ENCODE results near the gene PLAC9.

Gene PLAC9

GRCh38 chr10:80161321-80162083 lies 29.0 kb downstream of the PLAC9 start:
- DNase-seq: no peak

DNA sequence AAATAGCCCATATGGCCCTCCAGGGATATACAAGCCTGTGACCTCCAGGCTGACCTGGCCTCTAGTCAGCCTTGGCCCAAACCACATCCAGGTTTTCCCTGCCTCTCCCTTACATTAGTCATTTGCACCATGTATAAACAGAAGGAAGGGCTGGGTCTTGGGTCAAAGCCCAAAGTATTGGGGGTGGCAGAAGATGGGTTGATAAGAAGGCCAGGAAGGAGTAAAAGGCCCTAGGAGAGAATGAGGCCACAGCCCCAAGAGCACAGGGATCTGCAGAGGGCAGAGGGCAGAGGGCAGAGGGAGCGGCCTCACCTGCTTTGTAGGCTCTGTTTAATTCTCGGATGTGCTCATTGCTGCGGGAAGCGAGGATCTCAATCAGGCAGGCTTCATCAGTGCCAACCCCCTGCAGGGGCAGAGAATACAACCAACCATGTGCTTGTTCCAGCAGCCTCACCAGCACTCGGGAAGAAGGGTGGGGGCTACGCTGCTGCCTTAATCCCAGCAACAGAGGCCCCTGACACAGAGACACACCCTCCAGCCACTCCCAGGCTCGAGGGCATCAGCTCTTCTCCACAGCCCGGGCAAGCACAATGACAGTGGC lies 31.3 kb downstream of the PLAC9 start:
- DNase-seq: no peak

DNA sequence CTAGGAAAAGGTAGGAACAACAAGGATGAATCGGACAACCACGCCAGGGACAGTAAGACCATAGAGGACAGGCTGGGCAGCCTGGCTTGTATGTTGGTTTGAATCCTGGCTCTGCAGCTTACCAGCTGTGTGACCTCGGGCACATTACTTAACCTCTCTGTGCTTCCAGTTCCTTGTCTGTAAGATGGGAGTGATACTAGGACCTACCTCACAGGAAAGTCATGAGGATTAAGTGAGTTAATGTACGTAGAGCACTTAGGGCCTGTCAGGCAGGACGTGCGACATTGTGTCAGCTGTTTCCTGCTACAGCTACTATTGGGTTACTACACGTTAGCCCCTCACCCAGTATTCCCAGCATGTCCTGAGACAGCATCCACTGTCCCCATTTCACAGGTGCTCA lies 32.1 kb downstream of the PLAC9 start:
- no peak for DNase-seq

DNA sequence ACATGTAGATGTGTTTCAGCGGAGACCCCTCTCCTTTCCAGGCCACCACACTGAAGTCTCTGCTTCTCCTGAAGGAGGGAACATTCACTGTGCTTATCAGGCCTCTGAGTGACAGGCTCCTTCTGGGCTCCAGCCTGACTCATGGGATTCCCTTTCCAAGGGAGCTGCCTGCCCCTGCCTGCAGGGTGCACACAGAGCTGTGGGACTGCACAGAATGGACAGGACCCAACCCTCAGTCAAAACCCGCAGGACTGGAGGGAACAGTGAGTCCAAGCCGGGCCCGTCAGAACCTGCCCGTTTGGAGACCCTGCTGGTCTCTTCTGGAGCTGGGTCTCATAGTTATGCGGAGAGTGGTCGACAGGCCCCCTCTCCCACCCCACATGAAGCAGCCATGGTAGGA lies 32.6 kb downstream of the PLAC9 start:
- no peak for DNase-seq

DNA sequence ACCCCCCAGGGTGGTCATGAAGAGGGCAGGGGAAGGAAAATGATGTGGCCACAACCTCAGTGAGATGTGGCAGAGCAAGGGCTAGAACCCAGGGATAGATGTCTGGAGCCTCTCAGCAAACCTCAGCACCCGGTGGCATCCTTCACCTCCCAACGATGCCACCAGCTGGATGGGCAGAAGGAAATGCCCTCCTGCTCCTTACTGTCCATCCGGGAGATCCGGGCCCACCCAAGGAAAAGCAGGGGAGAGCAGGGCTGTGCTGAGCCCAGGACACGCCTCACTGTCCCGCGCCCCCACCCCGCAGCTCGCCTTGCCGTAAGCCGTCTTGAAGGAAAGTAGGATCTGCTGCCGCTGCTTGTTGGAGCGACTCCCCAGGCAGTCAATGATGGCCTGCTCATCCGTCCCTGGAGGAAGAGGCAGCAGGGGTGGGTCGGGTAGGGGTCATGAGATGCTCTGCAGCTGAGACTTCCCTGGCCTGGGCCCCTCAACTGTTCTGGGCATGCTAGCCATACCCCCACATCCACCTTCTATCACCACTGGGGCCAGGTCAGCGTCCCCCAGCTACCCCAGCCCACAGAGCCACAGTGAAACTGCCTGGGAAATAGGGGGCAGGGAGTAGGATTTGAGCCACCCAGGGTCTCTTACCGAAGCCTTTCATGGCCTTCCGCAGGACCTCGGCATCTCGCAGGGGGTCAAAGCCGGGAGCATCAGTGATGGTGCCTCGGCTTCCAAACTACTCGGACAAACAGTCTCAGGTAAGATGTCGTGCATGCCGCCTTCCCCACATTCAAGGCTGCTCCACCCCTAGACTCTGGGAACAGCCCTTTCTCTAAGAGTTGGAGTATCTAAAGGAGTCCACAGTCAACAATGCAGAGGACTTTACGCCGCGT lies 34.3 kb downstream of the PLAC9 start:
- DNase-seq: no peak

DNA sequence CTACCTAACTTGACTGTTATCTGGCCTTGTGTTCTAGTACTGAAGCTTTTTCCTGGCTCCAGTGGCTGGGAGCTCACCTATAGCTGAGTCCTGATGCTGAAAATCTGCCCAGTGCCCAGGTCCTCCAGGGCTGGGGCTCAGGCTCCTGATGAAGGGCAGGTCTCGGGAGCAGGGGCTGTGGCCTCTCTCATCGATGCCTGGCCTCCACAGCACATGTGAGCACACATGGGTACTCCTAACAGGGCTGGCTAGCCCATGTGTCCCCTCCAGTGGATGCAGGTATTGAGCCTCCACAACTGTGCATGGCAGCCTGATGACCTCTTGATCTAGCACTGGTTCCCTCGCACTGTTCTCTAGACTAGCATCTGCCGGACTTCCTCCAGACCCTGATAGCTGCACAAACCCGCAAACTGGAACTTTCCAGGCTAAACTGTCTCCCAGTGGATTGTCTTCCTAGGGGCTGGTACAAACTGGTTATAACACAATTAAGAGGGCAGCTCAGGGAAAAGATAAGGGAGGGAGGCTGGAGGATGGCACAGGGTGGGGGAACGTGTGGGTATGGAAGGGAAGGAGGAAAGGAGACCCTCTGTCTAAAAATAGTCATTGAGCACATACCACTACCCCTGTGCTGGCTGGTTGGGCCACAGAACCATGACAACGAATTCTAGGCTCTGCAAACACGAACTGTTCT lies 35.1 kb downstream of the PLAC9 start:
- DNase-seq: no peak

- no peak for DNase-seq
These were observed 35.6 kb downstream of the PLAC9 start for GRCh38 chr10:80168162-80168511.

DNA sequence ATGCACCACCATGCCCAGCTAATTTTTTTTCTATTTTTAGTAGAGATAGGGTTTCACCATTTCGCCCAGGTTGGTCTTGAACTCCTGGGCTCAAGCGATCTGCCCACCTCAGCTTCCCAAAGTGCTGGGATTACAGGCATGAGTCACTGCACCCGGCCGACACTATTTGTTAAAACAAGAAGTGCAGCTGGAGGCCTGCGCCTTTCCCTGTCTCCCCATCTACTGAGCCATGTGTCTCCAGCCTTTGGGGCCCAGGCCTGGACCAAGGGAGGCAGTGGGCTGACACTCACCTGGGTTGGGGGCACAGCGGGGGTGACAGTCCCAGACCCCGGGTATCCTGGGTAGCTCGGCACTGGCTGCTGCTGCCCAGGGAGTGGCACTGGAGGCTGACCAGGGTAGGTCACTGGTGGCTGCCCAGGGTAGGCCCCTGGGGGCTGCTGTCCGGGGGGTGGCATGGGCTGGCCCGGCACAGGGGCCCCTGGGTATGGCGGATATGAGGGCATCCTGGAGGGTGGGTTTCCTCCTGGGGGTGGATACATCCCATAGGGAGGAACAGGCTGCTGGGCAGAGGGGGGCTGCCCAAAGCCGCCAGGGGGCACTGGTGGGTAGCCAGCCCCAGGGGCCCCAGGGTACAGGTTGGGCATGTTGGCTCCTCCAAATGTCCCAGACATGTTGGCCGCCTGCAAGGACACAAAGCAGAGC lies 36.3 kb downstream of the PLAC9 start:
- no peak for DNase-seq

GRCh38 chr10:80170026-80170425 lies 37.5 kb downstream of the PLAC9 start:
- DNase-seq: no peak

DNA sequence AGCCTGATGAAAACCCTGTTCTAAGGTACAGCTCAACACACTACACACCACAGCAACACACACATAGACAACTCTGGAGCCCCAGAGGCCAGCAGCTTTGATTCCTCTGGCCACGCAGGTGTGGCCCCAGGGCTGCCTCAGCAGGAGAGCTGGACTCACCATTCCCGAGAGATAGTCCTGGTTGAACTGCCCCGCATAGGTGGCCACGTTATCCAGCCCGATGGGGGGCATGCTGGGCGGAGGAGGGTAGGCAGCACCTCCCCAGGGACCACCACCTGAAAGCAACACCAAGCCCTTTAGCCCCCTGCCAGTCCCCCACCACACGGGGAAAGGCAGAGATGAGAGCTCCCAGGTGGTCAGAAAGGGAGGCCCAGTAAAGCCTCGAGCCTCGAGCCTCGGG lies 38.1 kb downstream of the PLAC9 start:
- no peak for DNase-seq

- DNase-seq: no peak
These were observed 38.7 kb downstream of the PLAC9 start for GRCh38 chr10:80171248-80171660.

DNA sequence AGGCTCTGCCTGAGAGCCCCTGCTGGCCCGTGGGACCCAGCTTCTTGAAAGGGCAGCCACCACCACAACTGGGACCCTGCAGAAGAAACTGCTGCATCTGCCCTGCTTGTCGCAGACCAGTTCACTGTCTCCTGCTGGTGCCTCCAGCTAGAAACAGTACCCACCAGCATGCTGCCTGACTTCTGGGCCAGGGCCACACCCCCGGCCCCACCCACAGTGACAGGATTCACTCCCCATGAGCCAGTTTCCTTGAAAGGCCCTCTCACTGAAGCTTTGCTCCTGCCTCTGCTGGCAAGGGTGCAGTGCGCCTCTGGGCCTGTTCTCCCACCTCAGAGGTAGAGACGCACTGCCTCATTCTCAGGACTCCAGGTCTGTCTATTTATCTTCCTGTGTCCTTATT lies 40.4 kb downstream of the PLAC9 start:
- no peak for DNase-seq

DNA sequence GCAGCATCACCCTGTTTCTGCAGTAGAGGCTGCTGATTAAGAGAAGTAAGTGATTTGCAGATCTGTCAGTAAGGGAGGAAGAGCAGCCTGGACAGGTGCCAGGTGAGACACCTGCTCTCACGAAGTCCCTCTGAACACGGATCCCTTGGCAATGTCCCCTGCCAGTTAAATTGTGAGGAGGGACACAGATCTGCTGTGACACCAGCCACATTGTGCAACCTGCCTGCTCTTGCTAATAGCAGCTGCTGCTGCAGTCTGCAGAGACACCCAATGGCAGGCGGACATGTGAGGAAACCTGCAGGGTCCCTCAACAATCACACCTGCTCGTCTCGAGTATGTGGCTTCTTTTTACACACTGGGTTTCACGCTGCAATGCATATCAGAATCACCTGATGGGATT lies 40.9 kb downstream of the PLAC9 start:
- DNase-seq: no peak

DNA sequence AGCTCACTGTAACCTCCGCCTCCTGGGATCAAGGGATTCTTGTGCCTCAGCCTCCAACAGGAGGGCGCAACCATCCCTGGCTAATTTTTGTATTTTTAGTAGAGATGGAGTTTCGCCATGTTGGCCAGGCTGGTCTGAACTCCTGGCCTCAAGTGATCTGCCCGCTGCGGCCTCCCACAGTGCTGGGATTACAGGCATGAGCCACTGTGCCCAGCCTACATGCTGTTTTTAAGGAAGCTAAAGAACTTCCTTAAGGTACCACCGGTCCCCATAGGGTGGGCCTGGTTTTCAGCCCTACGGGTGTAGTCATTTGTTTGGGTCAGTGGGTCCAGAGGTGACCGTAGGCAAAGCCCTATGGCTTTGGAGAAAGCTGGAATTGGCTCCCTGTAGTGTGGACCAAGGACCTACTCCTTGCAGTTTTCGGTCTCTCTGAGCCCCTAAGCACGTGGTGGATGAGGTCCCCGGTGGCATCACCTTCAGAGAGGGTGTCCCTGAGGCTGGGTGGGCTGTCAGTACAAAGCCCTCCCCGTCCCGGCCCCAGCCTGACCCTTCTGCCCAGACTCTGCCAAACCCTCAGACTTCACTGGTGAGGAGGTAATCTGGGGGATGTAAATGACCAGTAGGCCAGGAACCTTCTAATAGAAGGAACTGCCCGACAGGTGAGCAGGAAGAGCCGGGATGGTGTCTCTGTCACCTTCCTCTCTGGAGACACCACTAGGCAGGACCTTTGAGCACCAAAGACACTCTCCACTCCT lies 42.3 kb downstream of the PLAC9 start:
- no peak for DNase-seq

GRCh38 chr10:80176526-80176925 lies 44.0 kb downstream of the PLAC9 start:
- DNase-seq: no peak

GRCh38 chr10:80177781-80178636 lies 45.5 kb downstream of the PLAC9 start:
- DNase-seq: no peak

DNA sequence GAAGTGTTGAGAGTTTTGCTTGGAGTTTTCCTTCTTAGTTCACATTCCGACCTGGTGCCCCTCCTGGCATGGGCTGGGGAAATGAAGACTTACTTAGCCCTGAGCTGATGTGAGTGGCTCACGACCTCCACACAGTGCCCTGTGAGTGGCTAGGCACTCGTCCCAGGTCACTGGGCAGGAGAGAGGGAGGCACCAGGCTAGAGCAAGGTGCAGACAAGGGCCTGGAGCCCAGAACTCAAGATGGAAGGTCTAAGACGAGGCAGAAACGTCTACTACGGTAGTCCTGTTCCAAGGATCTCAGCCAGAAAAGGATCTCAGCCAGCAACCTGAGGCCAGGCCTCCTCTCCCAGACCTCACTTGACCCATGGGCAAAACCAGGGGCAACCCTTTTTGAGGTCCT lies 50.5 kb downstream of the PLAC9 start:
- no peak for DNase-seq

DNA sequence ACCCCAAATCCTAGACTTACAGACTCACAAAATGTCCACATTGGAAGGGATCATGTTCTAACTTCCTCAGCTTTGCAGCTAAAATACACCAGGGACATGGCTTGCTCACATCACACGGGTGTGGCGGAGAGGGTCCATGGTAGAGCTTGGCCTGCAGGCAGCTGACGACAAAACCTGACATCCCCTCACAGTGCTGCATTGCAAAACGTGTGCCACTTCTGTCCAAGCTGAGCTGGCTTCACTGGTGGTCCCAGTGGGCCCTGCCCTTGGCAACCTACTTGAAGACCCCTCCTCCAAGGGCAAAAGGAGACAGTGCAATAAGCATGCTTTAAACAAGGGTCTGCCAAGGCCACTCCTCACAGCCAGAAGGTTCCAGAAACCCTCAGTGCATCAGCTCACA lies 50.9 kb downstream of the PLAC9 start:
- DNase-seq: no peak

- DNase-seq: no peak
These were observed 51.8 kb downstream of the PLAC9 start for GRCh38 chr10:80184291-80184690.

DNA sequence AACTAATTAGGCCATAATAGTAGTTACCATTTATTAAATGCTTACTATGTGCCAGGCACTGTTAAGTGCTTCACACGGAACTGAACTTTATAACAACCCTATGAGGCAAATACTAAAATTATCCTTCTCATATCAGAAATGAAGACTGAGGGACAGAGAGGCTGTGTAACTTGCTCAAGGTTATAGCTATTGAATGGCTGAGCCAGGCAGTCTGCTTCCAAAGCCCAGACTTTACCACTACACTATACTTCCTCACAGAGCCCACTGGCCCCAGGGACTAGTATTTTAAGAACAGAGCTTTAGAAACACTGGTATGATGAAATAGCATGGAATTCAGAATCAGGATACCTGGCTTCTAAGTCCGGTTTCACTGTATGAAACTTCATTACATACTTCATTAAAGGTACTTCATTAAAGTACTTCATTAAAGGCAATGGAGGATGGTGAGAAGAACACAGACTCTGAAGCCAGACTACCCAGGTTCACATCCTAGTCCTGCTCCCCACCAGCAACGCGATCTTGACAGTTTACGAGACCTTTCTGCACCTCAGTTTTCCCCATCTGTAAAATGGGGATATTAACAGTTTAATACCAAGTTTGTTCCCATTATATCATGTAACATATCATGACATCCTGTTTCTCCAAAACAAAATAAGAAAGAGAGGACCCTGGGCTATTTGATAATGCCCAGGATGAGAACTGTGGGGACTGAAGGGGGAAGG lies 53.2 kb downstream of the PLAC9 start:
- DNase-seq: no peak
